ENCODE results near the gene RAB4A. TPM values are rescaled to one million over a fixed set of nuclear protein-coding genes. Genes with fewer than 3 reads are reported as not detected.
A peak's percentile ranks its signal among the peaks of the same experiment; 100 is the strongest.

The RAB4A gene
- total and polyA plus RNA-seq, 2 of the 13 experiments (the other 11 are each of a cell fraction or from before 2014, with no cell fraction given): 56.0 to 80.1 TPM

DNA sequence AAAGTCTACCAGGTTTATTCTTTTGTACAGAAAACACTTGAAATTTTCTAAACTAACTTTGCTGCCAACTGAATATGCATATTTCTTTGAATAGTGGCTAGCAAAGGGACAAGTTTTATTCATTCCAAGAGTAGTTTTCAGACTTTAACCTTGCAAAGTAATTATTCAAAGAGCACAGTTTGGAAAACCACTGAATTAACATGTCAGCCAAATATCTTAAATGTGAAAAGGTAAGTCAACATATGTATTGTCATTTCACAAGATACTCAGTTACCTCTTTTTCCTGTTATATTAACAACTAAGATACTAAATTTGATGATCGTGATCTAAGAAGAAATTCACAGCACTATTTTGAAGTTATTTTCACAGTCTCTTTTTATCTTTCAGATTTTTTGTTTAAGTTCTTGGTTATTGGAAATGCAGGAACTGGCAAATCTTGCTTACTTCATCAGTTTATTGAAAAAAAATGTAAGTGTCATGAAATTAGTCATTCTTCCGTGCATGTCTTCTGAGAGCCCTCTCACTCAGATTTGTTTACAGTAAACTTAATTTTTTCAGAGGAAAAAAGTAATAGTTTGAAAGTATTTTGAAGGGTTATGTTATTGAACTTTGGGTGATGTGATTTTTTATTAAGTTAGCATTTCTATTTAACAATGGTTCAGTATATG, 15.3 kb downstream of the RAB4A start:
- Histone ChIP-seq H3K9me3 (ENCODE audit: low read length) (no peaks in the 10 kb centered on the region), H3K36me3 (replicated peaks in 1 of 2; ENCODE audit: control insufficient read depth in 1 of 2, insufficient read depth in 2 of 2, low read length in 2 of 2) (peaks cover 4 to 41% of the 10 kb centered on the region in 2 experiments), H3K79me2 (ENCODE audit: insufficient read depth, low read length) (peaks cover 84% of the 10 kb centered on the region), H4K20me1 (ENCODE audit: insufficient read depth, low read length) (peaks cover 29% of the 10 kb centered on the region), H3K9ac (ENCODE audit: insufficient read depth, low read depth, low read length) (no peak overlapping the region), H3K27ac (ENCODE audit: extremely low read length, insufficient read depth, low read length) (no peak overlapping the region), H3K4me2 (ENCODE audit: low read depth, low read length) (no peak overlapping the region), H3K27me3 (ENCODE audit: control insufficient read depth in 1 of 2, insufficient read depth in 2 of 2, low read length in 2 of 2) (no peaks in the 10 kb centered on the region), H3K4me3 (replicated peaks in 1 of 3; ENCODE audit: insufficient read depth in 1 of 3, low read depth in 2 of 3, low read length in 3 of 3) (no peak overlapping the region), H3K4me1 (ENCODE audit: insufficient read depth, low read length) (peaks cover 67% of the 10 kb centered on the region), H2AFZ (ENCODE audit: low read length) (no peak overlapping the region)
- no TSS peak for BruUV-seq (replicated peaks)
- no peak for DNase-seq (ENCODE audit: low spot score)
- ATAC-seq: no peak
- intact Hi-C loops (cut with micrococcal nuclease; ENCODE audit: unreplicated experiment): no loop called here
- in situ Hi-C loops (cut with HindIII; ENCODE audit: extremely low pct_ligation_motif_present, low pct_unique_long_range_greater_than_20kb): no loop called here
- FAIRE-seq: no peak
- WGBS (ENCODE audit: low lambda C conversion rate): 98% methylated on average over 2 of the region's 2 CpGs
- POLR2A ChIA-PET: no interaction called here
- CTCF ChIA-PET (ENCODE audit: low intra/inter-chr PET ratio, low total read pairs): no interaction called here
- TF ChIP-seq AKAP8 (CRISPR knock-in tag; IDR thresholded peaks at IDR 0.05) (no peak), MAFF (IDR thresholded peaks at IDR 0.05; ENCODE audit: low read depth, low read length) (peak; percentile 64), POLR2A (IDR thresholded peaks at IDR 0.05; ENCODE audit: insufficient read depth in 1 of 2, low read depth in 2 of 2, low read length in 2 of 2) (no peak), MAFK (conservative IDR thresholded peaks at IDR 0.05 in 1 of 2, IDR thresholded peaks at IDR 0.05 in 1 of 2; ENCODE audit: low read length in 2 of 2) (peak in 1 of 2 experiments; percentile 69; a peak in 2 of 4 replicates), ZNF704 (CRISPR knock-in tag; IDR thresholded peaks at IDR 0.05; ENCODE audit: borderline replicate concordance) (no peak)

- H3K36me3 ChIP-seq (replicated peaks in 1 of 2; ENCODE audit: control insufficient read depth in 1 of 2, insufficient read depth in 2 of 2, low read length in 2 of 2): peaks cover 4 to 46% of the 10 kb centered on the region in 2 experiments
- H3K4me3 ChIP-seq (replicated peaks in 1 of 3; ENCODE audit: insufficient read depth in 1 of 3, low read depth in 2 of 3, low read length in 3 of 3): no peak overlapping the region
- no peak overlapping the region for H3K27ac ChIP-seq (ENCODE audit: extremely low read length, insufficient read depth, low read length)
- FAIRE-seq (no peak), DNase-seq (ENCODE audit: low spot score) (no peak), ATAC-seq (no peak)
- H3K9me3 ChIP-seq (ENCODE audit: low read length): no peaks in the 10 kb centered on the region
- TF ChIP-seq ZNF263 (CRISPR knock-in tag; IDR thresholded peaks at IDR 0.05) (no peak), ZNF644 (CRISPR knock-in tag; IDR thresholded peaks at IDR 0.05; ENCODE audit: low read depth) (no peak), HHEX (CRISPR knock-in tag; IDR thresholded peaks at IDR 0.05) (no peak), PREB (CRISPR knock-in tag; IDR thresholded peaks at IDR 0.05) (no peak), ZNF850 (CRISPR knock-in tag; conservative IDR thresholded peaks at IDR 0.05) (no peak), FOXC1 (CRISPR knock-in tag; IDR thresholded peaks at IDR 0.05; ENCODE audit: borderline replicate concordance) (no peak), ZBTB7B (CRISPR knock-in tag; IDR thresholded peaks at IDR 0.05) (no peak), PHB2 (IDR thresholded peaks at IDR 0.05; ENCODE audit: partially characterized antibody) (no peak), ZNF570 (CRISPR knock-in tag; IDR thresholded peaks at IDR 0.05; ENCODE audit: borderline replicate concordance) (no peak), ZNF17 (CRISPR knock-in tag; IDR thresholded peaks at IDR 0.05) (no peak), PLRG1 (conservative IDR thresholded peaks at IDR 0.05) (no peak)
- no peak overlapping the region for H3K4me2 ChIP-seq (ENCODE audit: low read depth, low read length)
- intact Hi-C loops (cut with micrococcal nuclease; ENCODE audit: unreplicated experiment) (no loop called here), in situ Hi-C loops (cut with HindIII; ENCODE audit: extremely low pct_ligation_motif_present, low pct_unique_long_range_greater_than_20kb) (no loop called here)
- no peak overlapping the region for H3K9ac ChIP-seq (ENCODE audit: insufficient read depth, low read depth, low read length)
- no peak overlapping the region for H2AFZ ChIP-seq (ENCODE audit: low read length)
- ChIA-PET POLR2A (interaction anchor here (1.0 kb wide), 1 partner anchor 17 kb away, joined by 4 read pairs; the partner anchor contains the start of gene RAB4A), CTCF (ENCODE audit: low intra/inter-chr PET ratio, low total read pairs) (no interaction called here)
- 32% methylated on average over 1 of the region's 1 CpG for WGBS (ENCODE audit: low lambda C conversion rate)
- H4K20me1 ChIP-seq (ENCODE audit: insufficient read depth, low read length): peaks cover 26% of the 10 kb centered on the region
- H3K79me2 ChIP-seq (ENCODE audit: insufficient read depth, low read length): peaks cover 74% of the 10 kb centered on the region
- BruUV-seq (replicated peaks): no TSS peak
- H3K4me1 ChIP-seq (ENCODE audit: insufficient read depth, low read length): peaks cover 59% of the 10 kb centered on the region
- no peaks in the 10 kb centered on the region for H3K27me3 ChIP-seq (ENCODE audit: control insufficient read depth in 1 of 2, insufficient read depth in 2 of 2, low read length in 2 of 2)
These were observed 16.4 kb downstream of the RAB4A start for GRCh38 chr1:229287267-229287666.

Data from HepG2 (cell line).